PC-3 (cell line): ENCODE measurements around the gene NUMA1. TPM values are rescaled to one million over a fixed set of nuclear protein-coding genes. Genes with fewer than 3 reads are reported as not detected.

ENCODE experiments used
- ATAC-seq: fragments of 200-7000 bp; cut with Tn5 transposase; 2 replicates; pipeline ENCODE4 v1.9.1; 2020; ENCODE audit warnings: mild to moderate bottlenecking, moderate library complexity
- BruUV-seq: library from RNA; stranded (reverse); fragments of 400-500 nt; replicated peaks from 2 replicates; lab custom pipeline; 2021; lab: Mats Ljungman, UMichigan
- CTCF ChIA-PET: fragments of 300-600 bp; sonication (Branson Sonifier 250); formaldehyde crosslinking; loops from one replicate; lab custom pipeline; 2022; ENCODE audit warnings: antibody characterized with exemption; lab: Charles Lee
- POLR2A ChIA-PET: fragments of 300-600 bp; sonication (Branson Sonifier 250); formaldehyde crosslinking; loops from one replicate; lab custom pipeline; 2022; ENCODE audit warnings: antibody characterized with exemption; ENCODE audit not compliant: unreplicated experiment; lab: Charles Lee
- DNase-seq: peaks from one replicate; pipeline ENCODE4 v3.0.0-alpha.2; 2015
- H2AFZ ChIP-seq: fragments of 300-600 bp; sonication (generic); 2 replicates; pipeline ENCODE4 v1.6.0; 2016; ENCODE audit warnings: antibody characterized with exemption, low read length
- H3F3A ChIP-seq: fragments of 300-600 bp; sonication (generic); one replicate; pipeline ENCODE4 v1.6.0; 2017; ENCODE audit warnings: antibody characterized with exemption, low read length, control low read depth, mild to moderate bottlenecking; ENCODE audit not compliant: unreplicated experiment
- H3K27ac ChIP-seq: fragments of 300-600 bp; sonication (generic); 2 replicates; pipeline ENCODE4 v1.5.1; 2016; ENCODE audit warnings: mild to moderate bottlenecking, low read length
- H3K27me3 ChIP-seq: fragments of 300-600 bp; sonication (generic); 2 replicates; pipeline ENCODE4 v1.6.1; 2016; ENCODE audit warnings: low read length, mixed read lengths
- H3K36me3 ChIP-seq: fragments of 300-600 bp; sonication (generic); 2 replicates; pipeline ENCODE4 v1.6.1; 2016; ENCODE audit warnings: low read depth, mixed run types, low read length, mixed read lengths
- H3K4me1 ChIP-seq: fragments of 300-600 bp; sonication (generic); 2 replicates; pipeline ENCODE4 v1.5.1; 2016; ENCODE audit warnings: low read length; ENCODE audit not compliant: insufficient read depth
- H3K4me2 ChIP-seq: fragments of 300-600 bp; sonication (generic); 2 replicates; pipeline ENCODE4 v1.6.0; 2016; ENCODE audit warnings: low read length
- H3K4me3 ChIP-seq: fragments of 300-600 bp; sonication (generic); 2 replicates; pipeline ENCODE4 v1.5.1; 2016; ENCODE audit warnings: mild to moderate bottlenecking, low read length, mixed read lengths
- H3K79me2 ChIP-seq: fragments of 300-600 bp; sonication (generic); 2 replicates; pipeline ENCODE4 v1.6.1; 2017; ENCODE audit warnings: low read length, mixed read lengths
- H3K9ac ChIP-seq: fragments of 300-600 bp; sonication (generic); 2 replicates; pipeline ENCODE4 v1.6.0; 2016; ENCODE audit warnings: mild to moderate bottlenecking, low read length
- H3K9me2 ChIP-seq: fragments of 300-600 bp; sonication (generic); replicated peaks from 2 replicates; pipeline ENCODE4 v1.6.1; 2016; ENCODE audit warnings: mixed run types, low read length, mixed read lengths
- H3K9me3 ChIP-seq: fragments of 300-600 bp; sonication (generic); 2 replicates; pipeline ENCODE4 v1.6.1; 2016; ENCODE audit warnings: low read length, mixed read lengths
- H4K20me1 ChIP-seq: fragments of 300-600 bp; sonication (generic); 2 replicates; pipeline ENCODE4 v1.6.1; 2016; ENCODE audit warnings: low read length, mixed read lengths
- CTCF ChIP-seq: fragments of 300-600 bp; sonication (generic); conservative IDR thresholded peaks from 2 replicates; pipeline ENCODE4 v1.5.1; 2017; ENCODE audit warnings: antibody characterized with exemption, low read depth, mild to moderate bottlenecking, low read length
- EZH2 ChIP-seq: fragments of 300-600 bp; sonication (generic); IDR thresholded peaks from one replicate; pipeline ENCODE4 v1.6.1; 2017; ENCODE audit warnings: antibody characterized with exemption, mild to moderate bottlenecking, low read length; ENCODE audit not compliant: unreplicated experiment
- EZH2phosphoT487 ChIP-seq: fragments of 300-600 bp; sonication (generic); IDR thresholded peaks from 2 replicates; pipeline ENCODE4 v1.6.1; 2018; ENCODE audit warnings: mild to moderate bottlenecking, antibody characterized with exemption, low read length, borderline replicate concordance
- intact Hi-C: fragments of 100-400 bp; cut with micrococcal nuclease; formaldehyde crosslinking; loops from 2 replicates; pipeline ENCODE4 v1.9.0; 2023
- total RNA-seq: library from RNA; depleted of rRNA; stranded (reverse); fragments of >200 nt; gene quantifications from 2 replicates; pipeline ENCODE4 v1.2.3, GENCODE V29; 2014

The NUMA1 gene
- total RNA-seq, 1 experiment from 2014 or later: 145 TPM

DNA sequence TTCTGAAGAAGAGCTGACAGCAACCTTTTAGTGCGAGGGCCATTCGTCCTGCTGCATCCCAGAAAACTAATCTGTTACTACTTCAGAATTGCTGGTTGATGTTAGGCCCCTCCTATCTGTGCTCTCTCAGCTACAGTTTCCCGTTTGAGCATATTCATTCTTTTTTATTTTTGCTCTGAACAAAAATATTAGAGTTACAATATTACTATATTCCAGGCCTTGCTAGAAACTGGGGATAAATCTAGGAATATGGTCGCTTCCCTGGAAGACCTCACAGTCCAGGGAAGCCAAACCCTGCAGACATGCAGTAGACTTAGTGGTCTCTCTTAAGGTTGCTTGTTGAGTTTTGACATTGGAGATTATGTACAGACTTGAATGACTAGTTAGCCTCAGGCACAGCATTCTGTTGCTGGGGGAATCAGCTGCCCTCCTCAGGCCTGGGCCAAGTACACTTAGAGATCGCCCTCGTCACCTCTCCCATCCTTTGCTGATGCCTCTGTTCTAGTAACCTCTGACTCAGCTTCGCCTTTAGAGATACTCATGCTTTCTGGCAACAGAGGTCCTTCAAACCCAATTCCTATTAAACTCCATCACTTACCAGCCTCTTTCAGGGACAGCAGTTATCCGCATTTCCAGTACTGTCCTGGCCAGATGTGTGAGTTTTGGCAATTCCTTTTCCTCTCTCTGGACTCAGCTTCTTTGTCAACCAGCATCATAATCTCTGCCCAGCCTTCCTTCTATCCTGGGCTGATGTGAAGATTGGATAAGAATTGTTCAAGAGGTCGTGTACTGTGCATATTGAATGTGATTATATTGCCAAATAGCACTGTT, 32.9 kb upstream of the NUMA1 start:
- H4K20me1 ChIP-seq: no peaks in the 10 kb centered on the region
- TSS peak; percentile 99 for BruUV-seq
- peaks cover 17% of the 10 kb centered on the region for H3K4me1 ChIP-seq
- H2AFZ ChIP-seq: peak overlapping the region; percentile 73
- H3K9me3 ChIP-seq: no peaks in the 10 kb centered on the region
- POLR2A ChIA-PET: no interaction called here
- DNase-seq (no peak), ATAC-seq (no peak)
- no peaks in the 10 kb centered on the region for H3K79me2 ChIP-seq
- peak overlapping the region; percentile 93 for H3K9ac ChIP-seq
- H3F3A ChIP-seq: no peaks in the 10 kb centered on the region
- no peaks in the 10 kb centered on the region for H3K27me3 ChIP-seq
- TF ChIP-seq CTCF (no peak), EZH2 (no peak), EZH2phosphoT487 (no peak)
- H3K4me2 ChIP-seq: peak overlapping the region; percentile 72
- intact Hi-C loops: loop anchor here (1.0 to 2.0 kb wide), 4 partner anchors 10 to 110 kb away; partner anchors contain the start of genes LAMTOR1, LRRC51 and NUMA1
- H3K4me3 ChIP-seq: peak overlapping the region; percentile 69
- H3K27ac ChIP-seq: peak overlapping the region; percentile 88
- H3K36me3 ChIP-seq: no peaks in the 10 kb centered on the region; the same call in 1 of the 2 replicates
- CTCF ChIA-PET: no interaction called here
- no peaks in the 10 kb centered on the region for H3K9me2 ChIP-seq

DNA sequence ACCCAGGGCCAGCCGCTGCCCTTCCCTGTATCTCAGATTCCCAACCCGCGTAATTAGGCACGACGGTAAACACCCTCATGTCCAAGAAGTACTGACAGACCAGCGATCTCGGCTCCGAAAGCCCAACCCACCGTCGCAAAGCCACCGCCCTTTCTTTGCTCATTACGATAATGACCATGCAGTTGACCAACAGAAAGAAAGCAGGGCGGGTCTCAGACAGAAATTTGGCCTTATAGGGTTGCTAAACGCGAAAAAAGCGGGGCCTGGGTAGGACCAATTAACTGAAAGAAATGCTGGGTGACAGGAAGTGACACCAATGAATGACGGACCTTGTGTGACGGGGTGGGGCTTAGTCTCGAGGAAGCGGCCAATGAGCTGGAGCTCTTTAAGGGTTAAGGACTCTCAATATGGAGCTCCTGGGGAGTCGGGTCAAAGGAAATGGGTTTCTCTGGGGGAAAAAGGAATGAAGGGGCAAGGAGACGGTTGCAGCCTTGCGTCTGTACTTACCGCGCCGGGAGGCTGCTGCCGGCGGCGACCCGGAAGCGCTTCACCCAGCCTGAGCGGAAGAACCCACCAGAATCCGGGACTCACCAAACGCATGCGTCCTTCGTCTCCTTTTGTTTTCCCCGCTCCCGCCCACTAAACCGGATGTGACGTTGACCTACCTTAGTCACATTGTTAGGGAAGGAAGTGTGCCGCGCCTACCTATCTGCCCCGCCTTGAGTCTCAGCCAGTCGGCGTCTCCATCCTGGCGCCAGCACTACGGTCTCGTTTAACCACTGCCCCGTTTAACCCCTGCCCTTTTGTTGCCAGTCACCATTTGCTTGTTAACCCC, 32.0 kb upstream of the NUMA1 start, which contains the start of gene ANAPC15:
Gene ANAPC15, minus strand, starts transcription at position 553 of the 835 bp plus-strand sequence. CDS start 1,419 bp downstream, outside the sequence.
- H3K9me2 ChIP-seq: no peaks in the 10 kb centered on the region
- no peaks in the 10 kb centered on the region; the same call in 1 of the 2 replicates for H3K36me3 ChIP-seq
- POLR2A ChIA-PET: interaction anchor here (0.6 kb wide), 3 partner anchors 87 to 1058 kb away, joined by 3 to 30 read pairs (median 3); no protein-coding TSS in a partner anchor
- no peaks in the 10 kb centered on the region for H3K9me3 ChIP-seq
- ATAC-seq: peak; percentile 92
- no peaks in the 10 kb centered on the region for H3K27me3 ChIP-seq
- H3K79me2 ChIP-seq: no peaks in the 10 kb centered on the region
- peak within 1 kb of the TSS; percentile 69 for H3K4me3 ChIP-seq
- TF ChIP-seq CTCF (no peak), EZH2phosphoT487 (no peak)
- DNase-seq: peak; percentile 100
- H3K27ac ChIP-seq: peak within 1 kb of the TSS; percentile 88
- peak within 1 kb of the TSS; percentile 93 for H3K9ac ChIP-seq
- peak within 1 kb of the TSS; percentile 73 for H2AFZ ChIP-seq
- peak within 1 kb of the TSS; percentile 72 for H3K4me2 ChIP-seq
- no peaks in the 10 kb centered on the region for H3F3A ChIP-seq
- intact Hi-C loops: loop anchor here (1.0 to 2.0 kb wide), 4 partner anchors 9 to 110 kb away; partner anchors contain the start of genes LAMTOR1, LRRC51 and NUMA1
- CTCF ChIA-PET: interaction anchor here (0.6 kb wide), 1 partner anchor 321 kb away, joined by 3 read pairs; no protein-coding TSS in a partner anchor
- H3K4me1 ChIP-seq: peaks cover 17% of the 10 kb centered on the region
- no peaks in the 10 kb centered on the region for H4K20me1 ChIP-seq
- no TSS peak for BruUV-seq
